ENCODE results near the gene PADI6. TPM values are rescaled to one million over a fixed set of nuclear protein-coding genes. Genes with fewer than 3 reads are reported as not detected.
"Not testable (repeated sequence)": the region's sequence is repeated elsewhere in the genome, so short reads cannot be mapped to it uniquely, and the experiment has no call there.

PADI6 gene
- total and polyA plus RNA-seq, 7 donors = 0.04 TPM; not detected in 6

GRCh38 chr1:17342014-17342441, 30.0 kb upstream of the PADI6 start:
- Histone ChIP-seq H3K27ac (no peak overlapping the region), H3K9me3 (no peaks in the 10 kb centered on the region), H3K36me3 (ENCODE audit: insufficient read depth in 1 of 2, low read depth in 1 of 2) (no peaks in the 10 kb centered on the region), H3K4me1 (no peaks in the 10 kb centered on the region), H3K27me3 (ENCODE audit: insufficient read depth in 3 of 3, low read length in 2 of 3) (peaks cover 0 to 25% (median 3%) of the 10 kb centered on the region in 3 donors), H3K4me3 (no peak overlapping the region)
- DNase-seq (no peak), ATAC-seq (no peak)
- 70 to 72% (median 72%) methylated on average over 12 to 17 of the region's 17 CpGs for WGBS, 3 donors
- intact Hi-C loops (cut with DNase I) = no loop called here
- TF ChIP-seq, protein P1, sequence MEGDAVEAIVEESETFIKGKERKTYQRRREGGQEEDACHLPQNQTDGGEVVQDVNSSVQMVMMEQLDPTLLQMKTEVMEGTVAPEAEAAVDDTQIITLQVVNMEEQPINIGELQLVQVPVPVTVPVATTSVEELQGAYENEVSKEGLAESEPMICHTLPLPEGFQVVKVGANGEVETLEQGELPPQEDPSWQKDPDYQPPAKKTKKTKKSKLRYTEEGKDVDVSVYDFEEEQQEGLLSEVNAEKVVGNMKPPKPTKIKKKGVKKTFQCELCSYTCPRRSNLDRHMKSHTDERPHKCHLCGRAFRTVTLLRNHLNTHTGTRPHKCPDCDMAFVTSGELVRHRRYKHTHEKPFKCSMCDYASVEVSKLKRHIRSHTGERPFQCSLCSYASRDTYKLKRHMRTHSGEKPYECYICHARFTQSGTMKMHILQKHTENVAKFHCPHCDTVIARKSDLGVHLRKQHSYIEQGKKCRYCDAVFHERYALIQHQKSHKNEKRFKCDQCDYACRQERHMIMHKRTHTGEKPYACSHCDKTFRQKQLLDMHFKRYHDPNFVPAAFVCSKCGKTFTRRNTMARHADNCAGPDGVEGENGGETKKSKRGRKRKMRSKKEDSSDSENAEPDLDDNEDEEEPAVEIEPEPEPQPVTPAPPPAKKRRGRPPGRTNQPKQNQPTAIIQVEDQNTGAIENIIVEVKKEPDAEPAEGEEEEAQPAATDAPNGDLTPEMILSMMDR (IDR thresholded peaks at IDR 0.05) = no peak

- H3K4me3 ChIP-seq; H3K9me3 ChIP-seq; intact Hi-C loops (cut with DNase I); H3K4me1 ChIP-seq; DNase-seq; H3K27ac ChIP-seq; ATAC-seq; H3K36me3 ChIP-seq (ENCODE audit: insufficient read depth in 1 of 2, low read depth in 1 of 2): not testable (repeated sequence)
- peaks cover 0 to 25% (median 3%) of the 10 kb centered on the region in 3 donors for H3K27me3 ChIP-seq (ENCODE audit: insufficient read depth in 3 of 3, low read length in 2 of 3)
- WGBS, 3 donors = 90 to 92% (median 90%) methylated on average over 5 of the region's 5 CpGs
Observed at GRCh38 chr1:17345506-17345905, 26.5 kb upstream of the PADI6 start.

GRCh38 chr1:17346046-17346789, 25.8 kb upstream of the PADI6 start:
- Histone ChIP-seq H3K4me1 (no peaks in the 10 kb centered on the region), H3K4me3 (no peak overlapping the region), H3K9me3 (no peaks in the 10 kb centered on the region), H3K27ac (no peak overlapping the region), H3K27me3 (ENCODE audit: insufficient read depth in 3 of 3, low read length in 2 of 3) (peaks cover 0 to 25% (median 3%) of the 10 kb centered on the region in 3 donors), H3K36me3 (ENCODE audit: insufficient read depth in 1 of 2, low read depth in 1 of 2) (no peaks in the 10 kb centered on the region)
- intact Hi-C loops (cut with DNase I) = no loop called here
- TF ChIP-seq, protein P1 (IDR thresholded peaks at IDR 0.05) = no peak
- no peak for DNase-seq
- no peak for ATAC-seq
- WGBS, 3 donors = 77 to 86% (median 79%) methylated on average over 9 of the region's 9 CpGs

- ATAC-seq = no peak
- Histone ChIP-seq H3K27ac (no peak overlapping the region), H3K27me3 (ENCODE audit: insufficient read depth in 3 of 3, low read length in 2 of 3) (peaks cover 0 to 25% (median 8%) of the 10 kb centered on the region in 3 donors), H3K4me1 (no peaks in the 10 kb centered on the region), H3K36me3 (ENCODE audit: insufficient read depth in 1 of 2, low read depth in 1 of 2) (no peaks in the 10 kb centered on the region), H3K4me3 (no peak overlapping the region), H3K9me3 (no peaks in the 10 kb centered on the region)
- TF ChIP-seq, protein P1 (IDR thresholded peaks at IDR 0.05) = no peak
- no peak for DNase-seq
- intact Hi-C loops (cut with DNase I) = no loop called here
- 64 to 69% (median 66%) methylated on average over 19 of the region's 19 CpGs for WGBS, 3 donors
Observed at GRCh38 chr1:17347769-17348592, 24.0 kb upstream of the PADI6 start.

GRCh38 chr1:17348593-17349234, 23.3 kb upstream of the PADI6 start:
- no peaks in the 10 kb centered on the region for H3K36me3 ChIP-seq (ENCODE audit: insufficient read depth in 1 of 2, low read depth in 1 of 2)
- intact Hi-C loops (cut with DNase I) = no loop called here
- TF ChIP-seq, protein P1 (IDR thresholded peaks at IDR 0.05) = no peak
- DNase-seq (no peak), ATAC-seq (no peak)
- H3K27me3 ChIP-seq (ENCODE audit: insufficient read depth in 3 of 3, low read length in 2 of 3) = peaks cover 0 to 29% (median 8%) of the 10 kb centered on the region in 3 donors
- H3K4me1 ChIP-seq = no peaks in the 10 kb centered on the region
- H3K27ac ChIP-seq = no peak overlapping the region
- H3K4me3 ChIP-seq = no peak overlapping the region
- WGBS, 3 donors = 57 to 63% (median 57%) methylated on average over 14 of the region's 14 CpGs
- no peaks in the 10 kb centered on the region for H3K9me3 ChIP-seq
